Left lung (tissue), 10 donors: ENCODE measurements around the gene ZNF148. TPM values are rescaled to one million over a fixed set of nuclear protein-coding genes. Genes with fewer than 3 reads are reported as not detected.
A peak's percentile ranks its signal among the peaks of the same experiment; 100 is the strongest.

Experiments
- ATAC-seq: fragments of 200-7000 bp; cut with Tn5 transposase; one replicate; pipeline ENCODE4 v1.9.1; 2020; ENCODE audit warnings: moderate library complexity
- DNase-seq, 4 donors: peaks; one replicate each; pipeline ENCODE4 v3.0.0-alpha.2; 2013 to 2020
- H3K27ac ChIP-seq, 2 donors: fragments of 200-600 bp; sonication (generic) in 1 of 2; one replicate each; pipeline versions ENCODE4 v1.5.0 to v1.8.0; 2020 to 2021
- H3K27me3 ChIP-seq, 2 donors: fragments of 200-600 bp; sonication (generic) in 1 of 2; one replicate each; pipeline versions ENCODE4 v1.5.0 to v1.8.0; 2020 to 2021
- H3K36me3 ChIP-seq, 2 donors: fragments of 200-600 bp; sonication (generic) in 1 of 2; one replicate each; pipeline versions ENCODE4 v1.5.0 to v1.8.0; 2020 to 2021
- H3K4me1 ChIP-seq, 2 donors: fragments of 200-600 bp; one replicate each; pipeline ENCODE4 v1.8.0; 2021
- H3K4me3 ChIP-seq, 2 donors: fragments of 200-600 bp; sonication (generic) in 1 of 2; one replicate each; pipeline versions ENCODE4 v1.5.0 to v1.8.0; 2020 to 2021; ENCODE audit warnings: mild to moderate bottlenecking in 1 of 2
- H3K9me3 ChIP-seq, 2 donors: fragments of 200-600 bp; sonication (generic) in 1 of 2; one replicate each; pipeline versions ENCODE4 v1.5.0 to v1.8.0; 2020 to 2021
- intact Hi-C, 2 donors: fragments of 100-400 bp; cut with DNase I; formaldehyde crosslinking; loops; one replicate each; pipeline versions ENCODE4 v1.11.2 to v1.14.2; 2022
- polyA plus RNA-seq, 6 donors: library from polyadenylated mRNA; unstranded; fragments of 120-200 nt; gene quantifications; one replicate each; pipeline ENCODE4 v1.2.1, GENCODE V29; 2013; ENCODE audit not compliant: insufficient read length in 6 of 6
- total RNA-seq, 2 donors: library from RNA; stranded (reverse); fragmentation: NEBNext Ultra II Directional; extraction: Animal tissue kit (Norgen Biotek cat#: 25700); gene quantifications; one replicate each; pipeline ENCODE4 v1.2.1, GENCODE V29; 2021
- TF ChIP-seq, protein P1 (sequence below), 2 donors: fragments of 200-600 bp; sonication (generic) in 1 of 2; IDR thresholded peaks; one replicate each; pipeline versions ENCODE4 v1.5.0 to v1.8.0; 2021; ENCODE audit warnings: antibody characterized with exemption in 2 of 2
- donor health status: DM: no; HTN: yes; CAD: no.
- donor health status: DM: no; HTN: no; CAD: no.

ZNF148 gene
- total and polyA plus RNA-seq, 8 donors: 35.2 to 44.9 (median 40.3) TPM

DNA sequence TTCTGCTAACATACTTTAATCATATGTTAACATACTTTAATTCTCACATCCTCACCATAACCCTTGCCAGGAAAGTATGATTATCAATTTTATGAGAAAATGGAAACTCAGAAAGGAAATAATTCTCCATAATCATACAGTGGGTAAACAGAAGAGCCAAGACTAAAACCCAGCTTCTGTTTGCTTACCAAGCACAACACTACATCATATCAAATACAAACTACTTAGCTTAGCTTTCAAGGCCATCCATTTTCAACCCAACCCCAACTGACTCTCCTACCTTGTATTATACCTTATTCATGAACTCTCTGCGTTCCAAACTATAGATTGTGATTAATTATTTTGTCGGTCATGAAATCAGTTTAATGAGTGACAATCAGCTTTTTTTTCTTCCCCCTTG, 9.0 kb downstream of the ZNF148 start:
- no peak for ATAC-seq
- intact Hi-C loops: no loop called here
- TF ChIP-seq, protein P1, sequence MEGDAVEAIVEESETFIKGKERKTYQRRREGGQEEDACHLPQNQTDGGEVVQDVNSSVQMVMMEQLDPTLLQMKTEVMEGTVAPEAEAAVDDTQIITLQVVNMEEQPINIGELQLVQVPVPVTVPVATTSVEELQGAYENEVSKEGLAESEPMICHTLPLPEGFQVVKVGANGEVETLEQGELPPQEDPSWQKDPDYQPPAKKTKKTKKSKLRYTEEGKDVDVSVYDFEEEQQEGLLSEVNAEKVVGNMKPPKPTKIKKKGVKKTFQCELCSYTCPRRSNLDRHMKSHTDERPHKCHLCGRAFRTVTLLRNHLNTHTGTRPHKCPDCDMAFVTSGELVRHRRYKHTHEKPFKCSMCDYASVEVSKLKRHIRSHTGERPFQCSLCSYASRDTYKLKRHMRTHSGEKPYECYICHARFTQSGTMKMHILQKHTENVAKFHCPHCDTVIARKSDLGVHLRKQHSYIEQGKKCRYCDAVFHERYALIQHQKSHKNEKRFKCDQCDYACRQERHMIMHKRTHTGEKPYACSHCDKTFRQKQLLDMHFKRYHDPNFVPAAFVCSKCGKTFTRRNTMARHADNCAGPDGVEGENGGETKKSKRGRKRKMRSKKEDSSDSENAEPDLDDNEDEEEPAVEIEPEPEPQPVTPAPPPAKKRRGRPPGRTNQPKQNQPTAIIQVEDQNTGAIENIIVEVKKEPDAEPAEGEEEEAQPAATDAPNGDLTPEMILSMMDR (IDR thresholded peaks at IDR 0.05): no peak
- H3K4me3 ChIP-seq: no peak overlapping the region
- no peaks in the 10 kb centered on the region for H3K36me3 ChIP-seq
- peaks cover 0 to 29% of the 10 kb centered on the region in 2 donors for H3K4me1 ChIP-seq
- no peak overlapping the region for H3K27ac ChIP-seq
- DNase-seq: no peak
- no peaks in the 10 kb centered on the region for H3K27me3 ChIP-seq
- H3K9me3 ChIP-seq: no peaks in the 10 kb centered on the region

- no peak overlapping the region for H3K27ac ChIP-seq
- TF ChIP-seq, protein P1 (IDR thresholded peaks at IDR 0.05): no peak
- H3K4me1 ChIP-seq: peaks cover 14 to 35% of the 10 kb centered on the region in 2 donors
- intact Hi-C loops: no loop called here
- H3K4me3 ChIP-seq: no peak overlapping the region
- H3K36me3 ChIP-seq: no peaks in the 10 kb centered on the region
- H3K27me3 ChIP-seq: no peaks in the 10 kb centered on the region
- no peak for ATAC-seq
- DNase-seq: no peak
- H3K9me3 ChIP-seq: no peaks in the 10 kb centered on the region
Observed at GRCh38 chr3:125359700-125360099, 15.4 kb downstream of the ZNF148 start.

GRCh38 chr3:125358923-125359322, 16.2 kb downstream of the ZNF148 start:
- TF ChIP-seq, protein P1 (IDR thresholded peaks at IDR 0.05): no peak
- no peak overlapping the region for H3K4me3 ChIP-seq
- H3K9me3 ChIP-seq: no peaks in the 10 kb centered on the region
- intact Hi-C loops: no loop called here
- DNase-seq: no peak
- H3K4me1 ChIP-seq: peaks cover 14 to 35% of the 10 kb centered on the region in 2 donors
- H3K27ac ChIP-seq: no peak overlapping the region
- no peaks in the 10 kb centered on the region for H3K36me3 ChIP-seq
- no peaks in the 10 kb centered on the region for H3K27me3 ChIP-seq
- ATAC-seq: no peak

DNA sequence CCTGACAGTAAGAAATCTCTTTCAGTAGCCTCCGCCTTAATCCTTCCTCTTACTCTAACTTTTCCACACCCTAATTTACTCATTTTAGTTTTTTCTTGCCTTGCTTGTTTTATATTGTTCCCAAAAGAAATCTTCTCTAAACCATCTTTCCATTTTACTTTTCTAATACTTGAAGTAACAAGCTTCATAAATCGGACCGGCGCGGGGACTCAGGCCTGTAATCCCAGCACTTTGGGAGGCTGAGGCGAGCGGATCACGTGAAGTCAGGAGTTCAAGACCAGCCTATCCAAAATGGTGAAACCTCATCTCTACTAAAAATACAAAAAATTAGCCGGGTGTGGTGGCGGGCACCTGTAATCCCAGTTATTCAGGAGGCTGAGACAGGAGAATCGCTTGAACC, 17.3 kb downstream of the ZNF148 start:
- no peaks in the 10 kb centered on the region for H3K9me3 ChIP-seq
- peak overlapping the region in 1 of 2 donors; percentile 50 for H3K27ac ChIP-seq
- DNase-seq: no peak
- H3K36me3 ChIP-seq: no peaks in the 10 kb centered on the region
- intact Hi-C loops: no loop called here
- TF ChIP-seq, protein P1 (IDR thresholded peaks at IDR 0.05): no peak
- no peak for ATAC-seq
- peaks cover 14 to 35% of the 10 kb centered on the region in 2 donors for H3K4me1 ChIP-seq
- H3K27me3 ChIP-seq: no peaks in the 10 kb centered on the region
- H3K4me3 ChIP-seq: peak overlapping the region in 1 of 2 donors; percentile 47

- peaks cover 14 to 36% of the 10 kb centered on the region in 2 donors for H3K4me1 ChIP-seq
- H3K9me3 ChIP-seq: no peaks in the 10 kb centered on the region
- TF ChIP-seq, protein P1 (IDR thresholded peaks at IDR 0.05): no peak
- intact Hi-C loops: no loop called here
- H3K4me3 ChIP-seq: peak overlapping the region; percentile 47 to 49
- DNase-seq (peak; percentile 32 to 86 (median 55)), ATAC-seq (peak; percentile 94)
- no peaks in the 10 kb centered on the region for H3K27me3 ChIP-seq
- H3K27ac ChIP-seq: peak overlapping the region in 1 of 2 donors; percentile 50
- no peaks in the 10 kb centered on the region for H3K36me3 ChIP-seq
Observed at GRCh38 chr3:125357032-125357658, 18.0 kb downstream of the ZNF148 start.
